GM12874 (cell line): ENCODE measurements around the gene GABRB2.

Experiments
- TF ChIP-seq, protein P1 (sequence below): IDR thresholded peaks from 2 replicates; pipeline ENCODE4 v1.5.1; 2011; ENCODE audit warnings: low read depth, mild to moderate bottlenecking, control low read depth, low read length, moderate library complexity; ENCODE audit not compliant: insufficient read depth

The GABRB2 gene

DNA sequence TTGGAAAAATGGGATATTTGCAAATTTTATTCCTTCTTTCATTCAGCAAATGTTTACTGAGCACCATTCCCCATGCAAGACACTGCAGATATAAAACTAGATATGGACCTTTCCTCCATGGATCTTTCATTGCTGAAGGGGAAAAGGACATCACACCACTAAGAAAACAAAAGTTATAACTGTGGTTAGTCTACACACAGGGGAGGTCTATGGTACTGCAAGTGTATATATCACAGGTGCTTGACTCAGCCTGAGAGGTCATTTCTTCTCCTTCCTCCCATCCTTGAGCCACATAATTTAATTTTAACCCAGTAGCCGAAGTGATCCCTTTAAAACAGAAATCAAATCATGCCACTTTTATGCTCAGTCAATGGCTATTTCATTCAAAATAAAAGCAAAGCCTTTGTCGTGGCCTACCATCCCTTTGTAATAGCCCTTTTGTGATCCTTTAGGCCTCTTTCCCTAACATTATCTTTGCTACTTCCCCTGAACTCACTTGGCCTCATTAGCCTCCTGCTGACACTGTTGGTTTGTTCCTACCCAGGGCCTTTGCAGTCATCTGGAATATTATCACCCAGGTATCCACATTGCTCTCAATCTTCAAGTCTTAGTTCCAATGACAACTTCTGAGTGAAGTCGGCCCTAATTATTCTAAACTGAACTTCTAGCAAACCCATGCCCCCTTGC is 213.2 kb downstream of the GABRB2 start:
- TF ChIP-seq, protein P1, sequence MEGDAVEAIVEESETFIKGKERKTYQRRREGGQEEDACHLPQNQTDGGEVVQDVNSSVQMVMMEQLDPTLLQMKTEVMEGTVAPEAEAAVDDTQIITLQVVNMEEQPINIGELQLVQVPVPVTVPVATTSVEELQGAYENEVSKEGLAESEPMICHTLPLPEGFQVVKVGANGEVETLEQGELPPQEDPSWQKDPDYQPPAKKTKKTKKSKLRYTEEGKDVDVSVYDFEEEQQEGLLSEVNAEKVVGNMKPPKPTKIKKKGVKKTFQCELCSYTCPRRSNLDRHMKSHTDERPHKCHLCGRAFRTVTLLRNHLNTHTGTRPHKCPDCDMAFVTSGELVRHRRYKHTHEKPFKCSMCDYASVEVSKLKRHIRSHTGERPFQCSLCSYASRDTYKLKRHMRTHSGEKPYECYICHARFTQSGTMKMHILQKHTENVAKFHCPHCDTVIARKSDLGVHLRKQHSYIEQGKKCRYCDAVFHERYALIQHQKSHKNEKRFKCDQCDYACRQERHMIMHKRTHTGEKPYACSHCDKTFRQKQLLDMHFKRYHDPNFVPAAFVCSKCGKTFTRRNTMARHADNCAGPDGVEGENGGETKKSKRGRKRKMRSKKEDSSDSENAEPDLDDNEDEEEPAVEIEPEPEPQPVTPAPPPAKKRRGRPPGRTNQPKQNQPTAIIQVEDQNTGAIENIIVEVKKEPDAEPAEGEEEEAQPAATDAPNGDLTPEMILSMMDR, result no peak

DNA sequence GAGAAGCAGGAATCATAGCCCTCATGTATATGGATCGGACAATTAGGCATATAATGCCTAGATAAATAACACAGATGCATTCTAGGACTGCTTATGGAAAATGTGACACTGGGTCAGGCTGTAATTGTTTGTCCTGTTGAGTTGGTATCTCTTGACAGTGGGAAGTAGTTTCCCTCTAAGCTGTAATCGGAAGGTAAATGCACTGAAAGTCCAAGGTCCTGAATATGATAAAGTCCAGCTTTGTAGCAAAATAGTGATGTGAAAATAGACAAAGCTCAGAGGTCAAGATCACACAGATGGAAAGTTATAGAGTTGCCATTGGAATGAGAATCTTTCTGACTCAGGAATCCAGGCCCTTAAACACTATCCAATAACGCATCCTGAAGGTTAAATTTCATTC is 214.2 kb downstream of the GABRB2 start:
- TF ChIP-seq, protein P1, result no peak

DNA sequence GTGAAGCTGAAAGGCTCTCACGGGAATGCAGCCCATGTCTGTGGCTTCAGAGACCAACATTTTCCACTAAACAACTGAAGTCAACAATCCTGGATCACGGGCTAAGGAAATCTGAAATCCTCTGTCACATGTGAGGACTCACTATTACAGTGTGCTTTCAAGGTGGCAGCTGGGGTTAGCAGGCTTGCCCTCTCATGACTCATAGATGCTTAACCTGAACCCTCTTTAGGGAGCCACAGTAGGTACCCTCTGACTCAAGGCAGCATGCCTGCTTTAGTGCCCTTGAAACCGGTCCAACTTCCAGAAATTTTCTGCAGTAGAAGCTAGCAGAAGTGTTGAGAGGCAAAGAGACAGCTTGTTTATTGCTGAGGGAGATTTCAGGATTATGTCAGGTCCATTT is 232.5 kb downstream of the GABRB2 start:
- TF ChIP-seq, protein P1, result no peak

DNA sequence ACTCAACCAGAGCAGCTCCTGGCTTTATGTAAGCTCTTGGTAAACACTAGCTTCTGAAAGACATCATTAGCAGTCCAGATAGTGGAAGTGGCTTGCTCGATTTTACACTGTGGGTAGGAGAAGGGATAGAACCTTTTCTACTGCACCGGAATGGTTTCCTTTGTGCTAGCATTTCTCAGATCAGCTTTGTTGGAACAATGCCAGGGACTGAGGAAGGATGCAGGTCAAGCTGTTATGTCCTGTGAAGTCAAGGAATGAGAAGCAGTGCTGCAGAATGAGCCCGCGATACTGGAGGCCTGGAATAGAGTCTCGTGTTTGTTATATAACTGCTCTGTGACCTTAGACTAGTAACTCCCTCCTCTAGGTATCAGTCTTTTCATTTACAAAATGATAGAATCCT is 233.6 kb downstream of the GABRB2 start:
- TF ChIP-seq, protein P1, result no peak

DNA sequence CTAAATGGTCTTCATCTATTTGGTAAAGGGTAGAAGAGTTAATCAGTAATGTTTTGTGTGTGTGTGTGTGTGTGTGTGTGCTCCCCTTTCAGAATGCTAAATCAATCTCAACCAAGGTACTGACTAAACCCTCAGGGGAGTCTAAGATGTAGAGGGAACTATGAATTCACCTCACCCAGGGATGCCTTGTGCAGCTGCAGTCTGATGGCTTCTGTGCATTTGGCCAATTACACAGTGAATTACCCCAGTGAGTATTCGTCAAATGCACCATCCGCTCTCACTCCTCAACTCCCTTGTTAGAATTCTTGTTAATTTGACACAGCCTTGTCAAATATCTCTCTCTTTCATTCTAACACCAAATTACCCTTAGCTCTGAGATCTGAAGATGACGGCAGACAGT is 234.6 kb downstream of the GABRB2 start:
- TF ChIP-seq, protein P1, result no peak

DNA sequence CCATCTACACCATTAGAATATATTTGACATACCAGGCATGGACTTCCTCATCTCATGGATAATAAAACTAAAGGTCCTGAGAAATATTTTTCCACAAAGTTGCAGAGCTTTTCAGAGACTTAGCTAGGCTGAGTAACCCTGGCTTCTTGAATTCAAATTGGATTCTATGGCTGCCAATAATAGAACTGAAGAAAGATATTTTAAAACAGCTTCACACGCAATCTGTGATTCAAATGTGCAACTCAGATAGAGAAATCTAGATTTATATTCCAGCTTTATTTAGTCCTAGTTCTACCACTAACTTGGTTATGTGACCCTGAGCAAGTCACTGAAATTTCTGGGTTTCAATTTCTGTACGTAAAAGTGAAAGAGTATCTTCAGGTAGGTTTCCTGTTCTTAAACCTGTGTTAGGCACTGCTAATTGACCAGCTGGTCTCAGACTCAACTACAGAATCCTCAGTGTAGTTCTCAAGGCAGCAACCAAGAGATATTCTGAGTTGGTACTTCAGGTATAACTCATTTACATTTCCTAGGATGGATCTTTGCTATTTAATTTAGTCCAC is 235.3 kb downstream of the GABRB2 start:
- TF ChIP-seq, protein P1, result no peak

DNA sequence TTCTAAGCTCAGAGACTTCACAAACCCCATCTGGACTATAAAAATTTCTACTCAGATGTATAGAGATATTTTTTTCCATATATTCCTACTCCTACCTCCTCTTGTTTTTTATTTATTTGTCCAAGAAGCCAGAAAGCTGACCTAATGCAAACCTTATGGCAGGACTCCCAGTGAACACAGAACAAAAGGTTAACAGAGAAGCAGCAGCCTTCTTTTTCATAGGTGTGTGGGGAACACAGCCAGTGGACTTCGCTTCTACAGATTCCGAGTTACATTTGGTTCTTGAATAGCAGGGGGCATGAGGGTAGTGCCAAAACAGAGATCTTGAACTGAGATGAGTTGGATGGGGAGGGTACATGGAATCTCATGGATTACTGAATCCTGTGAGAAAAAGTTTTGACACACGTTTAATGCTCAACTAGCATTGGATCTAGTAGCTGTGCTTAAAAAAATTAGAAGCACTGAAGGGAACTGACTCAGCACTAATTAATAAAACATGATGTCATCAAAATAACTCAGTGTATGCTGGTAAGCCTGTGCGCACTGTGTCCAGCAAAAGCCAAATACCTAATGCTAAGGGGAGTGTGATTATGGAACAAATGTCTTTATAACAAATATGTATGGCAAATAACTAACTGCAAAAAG is 240.1 kb downstream of the GABRB2 start:
- TF ChIP-seq, protein P1, result no peak
